Nephron (organoid): ENCODE measurements around the gene ZNF474.

ENCODE experiments used
- H3K27ac Mint-ChIP-seq, 3 experiments: 2 replicates each; pipeline ENCODE4 v1.8.0; 2020; ENCODE audit warnings: mixed read lengths in 3 of 3, mild to moderate bottlenecking in 2 of 3, moderate library complexity in 1 of 3
- H3K27me3 Mint-ChIP-seq: 2 replicates; pipeline ENCODE4 v1.8.0; 2021; ENCODE audit warnings: low read depth, mild to moderate bottlenecking, moderate library complexity, mixed read lengths
- H3K36me3 Mint-ChIP-seq: 2 replicates; pipeline ENCODE4 v1.8.0; 2020; ENCODE audit warnings: low read depth, mixed read lengths
- H3K4me1 Mint-ChIP-seq: 2 replicates; pipeline ENCODE4 v1.8.0; 2020; ENCODE audit warnings: mixed read lengths
- H3K4me3 Mint-ChIP-seq, 3 experiments: 2 replicates each; pipeline ENCODE4 v1.8.0; 2020; ENCODE audit warnings: mild to moderate bottlenecking in 3 of 3, mixed read lengths in 3 of 3, moderate library complexity in 2 of 3
- H3K9me3 Mint-ChIP-seq: 2 replicates; pipeline ENCODE4 v1.8.0; 2020; ENCODE audit warnings: mixed read lengths
- CTCF ChIP-seq, 3 experiments: fragments of 200-600 bp; sonication (generic); IDR thresholded peaks; one replicate each; pipeline ENCODE4 v1.5.0; 2021; ENCODE audit warnings: antibody characterized with exemption in 3 of 3; ENCODE audit not compliant: unreplicated experiment in 3 of 3

ZNF474 gene

DNA sequence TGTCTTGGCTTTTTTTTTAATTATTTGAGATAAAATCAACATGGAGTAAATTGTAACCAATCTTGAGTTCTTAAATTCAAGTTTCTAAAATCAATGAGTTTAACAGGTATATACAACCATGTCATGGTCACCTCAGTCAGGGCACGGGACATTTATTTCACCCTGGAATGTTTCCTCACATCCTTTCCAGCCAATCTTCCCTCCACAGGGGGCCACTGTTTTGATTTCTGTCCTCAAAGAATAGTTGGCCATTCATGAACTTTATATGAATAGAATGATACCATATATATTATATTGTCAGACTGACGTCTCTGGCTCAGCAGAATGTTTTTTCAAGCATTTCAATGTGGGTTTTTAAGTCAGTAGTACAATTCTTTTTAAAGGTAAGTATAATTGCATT, 806 bp downstream of the ZNF474 start:
- Mint-ChIP-seq H3K27ac (no peak overlapping the region), H3K36me3 (no peaks in the 10 kb centered on the region), H3K4me1 (peaks cover 36% of the 10 kb centered on the region), H3K4me3 (no peak overlapping the region), H3K9me3 (no peaks in the 10 kb centered on the region), H3K27me3 (no peaks in the 10 kb centered on the region)
- TF ChIP-seq CTCF (IDR thresholded peaks at IDR 0.05; ENCODE audit: unreplicated experiment in 3 of 3): no peak

DNA sequence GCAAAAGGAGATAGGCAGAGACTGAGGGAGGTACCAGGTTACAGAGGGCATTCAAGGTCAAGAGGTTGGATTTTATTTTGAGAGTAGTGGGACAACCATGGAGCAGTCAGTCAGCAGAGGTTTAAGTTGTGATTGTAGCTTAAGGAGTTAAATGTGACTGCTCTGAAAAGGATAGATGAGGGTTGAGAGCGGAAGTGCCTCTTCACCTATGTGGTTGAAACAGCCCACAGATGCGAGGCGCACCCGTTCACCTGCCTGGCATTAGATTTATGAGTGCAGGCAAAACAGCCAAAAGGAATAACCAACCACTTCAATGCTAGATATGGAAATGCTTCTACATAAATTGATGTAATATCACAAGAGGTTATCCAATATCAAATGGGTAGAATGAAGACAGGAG, 8.4 kb downstream of the ZNF474 start:
- Mint-ChIP-seq H3K4me1 (no peaks in the 10 kb centered on the region), H3K27me3 (no peaks in the 10 kb centered on the region), H3K36me3 (no peaks in the 10 kb centered on the region), H3K4me3 (no peak overlapping the region), H3K9me3 (no peaks in the 10 kb centered on the region), H3K27ac (no peak overlapping the region)
- TF ChIP-seq CTCF (IDR thresholded peaks at IDR 0.05; ENCODE audit: unreplicated experiment in 3 of 3): no peak

- TF ChIP-seq CTCF (IDR thresholded peaks at IDR 0.05; ENCODE audit: unreplicated experiment in 3 of 3): no peak
- Mint-ChIP-seq H3K27ac (no peak overlapping the region), H3K36me3 (no peaks in the 10 kb centered on the region), H3K4me3 (no peak overlapping the region), H3K9me3 (no peaks in the 10 kb centered on the region), H3K27me3 (no peaks in the 10 kb centered on the region), H3K4me1 (no peaks in the 10 kb centered on the region)
These were observed 9.0 kb downstream of the ZNF474 start for GRCh38 chr5:122138356-122138755.

DNA sequence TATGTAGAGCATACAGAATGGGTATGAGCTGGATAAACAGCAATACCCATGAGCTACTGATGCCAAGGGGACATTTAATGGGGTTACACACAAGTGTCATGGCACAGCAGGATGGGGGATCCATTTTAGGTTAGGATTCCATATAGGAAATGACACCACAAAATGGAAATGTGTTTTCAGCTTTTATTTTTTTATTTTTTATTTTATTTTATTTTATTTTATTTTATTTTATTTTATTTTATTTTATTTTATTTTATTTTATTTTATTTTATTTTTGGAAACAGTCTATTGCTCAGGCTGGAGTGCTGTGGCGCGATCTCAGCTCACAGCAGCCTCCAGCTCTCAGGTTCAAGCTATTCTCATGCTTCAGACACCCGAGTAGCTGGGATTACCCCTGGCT, 11.6 kb downstream of the ZNF474 start:
- no peaks in the 10 kb centered on the region for H3K27me3 Mint-ChIP-seq
- H3K36me3 Mint-ChIP-seq: no peaks in the 10 kb centered on the region
- no peak overlapping the region for H3K4me3 Mint-ChIP-seq
- TF ChIP-seq CTCF (IDR thresholded peaks at IDR 0.05; ENCODE audit: unreplicated experiment in 3 of 3): no peak
- no peak overlapping the region for H3K27ac Mint-ChIP-seq
- H3K4me1 Mint-ChIP-seq: peaks cover 7% of the 10 kb centered on the region
- no peaks in the 10 kb centered on the region for H3K9me3 Mint-ChIP-seq

DNA sequence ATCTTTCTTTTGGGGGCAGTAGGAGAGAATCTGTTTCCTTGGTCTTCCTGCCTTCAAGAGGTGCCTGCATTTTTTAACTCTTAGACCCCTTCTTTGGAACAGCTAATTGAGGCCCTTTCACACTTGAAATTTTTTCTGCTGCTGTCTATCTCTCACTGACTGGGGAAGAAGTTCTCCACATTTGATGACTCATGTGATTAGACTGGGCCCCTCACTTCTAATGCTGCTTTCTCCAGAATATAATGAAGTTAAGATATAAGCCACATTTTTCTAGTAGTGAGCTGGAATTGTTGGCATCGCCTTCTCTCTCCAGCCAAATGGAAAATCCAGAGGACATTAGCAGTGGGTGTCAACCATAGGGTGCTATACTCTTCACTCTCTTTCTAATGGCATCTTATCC, 12.4 kb downstream of the ZNF474 start:
- TF ChIP-seq CTCF (IDR thresholded peaks at IDR 0.05; ENCODE audit: unreplicated experiment in 3 of 3): no peak
- Mint-ChIP-seq H3K27me3 (no peaks in the 10 kb centered on the region), H3K9me3 (no peaks in the 10 kb centered on the region), H3K4me1 (peaks cover 7% of the 10 kb centered on the region), H3K4me3 (no peak overlapping the region), H3K27ac (no peak overlapping the region), H3K36me3 (no peaks in the 10 kb centered on the region)

GRCh38 chr5:122142480-122143164, 13.3 kb downstream of the ZNF474 start:
- no peaks in the 10 kb centered on the region for H3K9me3 Mint-ChIP-seq
- no peaks in the 10 kb centered on the region for H3K36me3 Mint-ChIP-seq
- H3K27ac Mint-ChIP-seq: no peak overlapping the region
- no peak overlapping the region for H3K4me3 Mint-ChIP-seq
- H3K4me1 Mint-ChIP-seq: peaks cover 7% of the 10 kb centered on the region
- H3K27me3 Mint-ChIP-seq: no peaks in the 10 kb centered on the region
- TF ChIP-seq CTCF (IDR thresholded peaks at IDR 0.05; ENCODE audit: unreplicated experiment in 3 of 3): no peak
